HTR-8/SVneo (cell line): ENCODE measurements around the gene ZFP91.
A peak's percentile ranks its signal among the peaks of the same experiment; 100 is the strongest.

Experiments used
- DNase-seq: peaks from one replicate; pipeline ENCODE4 v3.0.0; 2011; ENCODE audit warnings: low spot score, mixed read lengths; ENCODE audit not compliant: insufficient read length
- FAIRE-seq: peaks from 2 replicates; lab custom pipeline; 2011; peaks lifted over from hg19 to GRCh38; lab: Jason Lieb, UNC

Gene ZFP91

DNA sequence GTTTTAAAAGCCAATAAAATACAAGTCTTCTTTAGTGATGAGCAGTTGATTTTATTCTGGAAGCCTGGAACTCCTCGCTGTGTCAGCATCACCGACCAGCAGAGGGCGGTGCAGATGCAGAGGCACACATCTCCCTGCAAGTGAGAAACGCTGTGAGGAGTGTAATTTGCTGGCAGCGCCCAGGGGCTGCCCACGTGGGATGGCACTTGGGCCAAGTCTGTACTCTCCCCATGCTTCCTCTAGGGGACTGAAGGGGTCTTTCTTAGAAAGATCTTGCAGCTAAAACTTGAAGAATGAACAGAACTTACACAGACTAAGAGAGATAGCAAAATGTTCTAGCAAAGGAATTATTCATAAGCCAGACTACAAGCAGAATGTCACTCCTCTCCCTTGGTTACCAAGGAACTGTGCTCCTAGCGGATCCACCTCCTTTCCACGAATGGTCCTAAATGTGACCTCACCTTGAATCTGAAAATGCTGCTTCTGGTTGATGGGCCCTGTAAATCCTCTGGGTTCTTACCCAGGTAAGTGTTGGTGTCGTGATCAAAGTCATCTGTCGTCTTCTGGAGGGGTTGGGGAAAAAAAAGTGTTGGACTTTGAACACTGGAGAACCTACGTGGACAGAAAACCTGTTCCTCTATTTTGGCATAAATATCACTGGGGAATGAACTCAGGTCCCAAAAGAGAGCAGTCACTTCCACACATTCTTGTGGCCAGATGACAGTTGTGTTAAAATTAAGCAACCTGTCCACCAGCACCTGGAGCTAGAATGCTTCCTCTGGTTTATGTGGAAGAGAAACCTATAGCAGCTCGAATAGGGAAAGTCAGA is 75.4 kb downstream of the ZFP91 start:
- DNase-seq (peak; percentile 63), FAIRE-seq (no peak)

DNA sequence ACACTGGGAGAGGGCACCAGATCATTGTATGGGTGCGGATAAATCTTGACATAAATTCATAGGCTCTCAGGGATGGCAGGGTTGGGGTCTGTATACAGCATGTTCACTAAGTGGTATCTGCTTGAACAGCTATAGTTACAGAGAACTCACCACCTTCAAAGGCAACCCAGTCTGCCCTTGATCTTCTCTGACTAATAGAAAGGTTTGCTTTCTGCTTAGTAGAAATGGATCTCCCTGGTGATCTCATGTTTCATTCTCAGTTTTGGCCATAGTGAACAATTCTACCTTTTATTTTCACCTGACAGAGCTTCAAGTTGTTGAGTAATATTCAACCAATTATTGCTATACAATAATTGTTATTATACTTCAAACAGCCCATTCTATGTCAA is 76.0 kb downstream of the ZFP91 start:
- FAIRE-seq (no peak), DNase-seq (no peak)

DNA sequence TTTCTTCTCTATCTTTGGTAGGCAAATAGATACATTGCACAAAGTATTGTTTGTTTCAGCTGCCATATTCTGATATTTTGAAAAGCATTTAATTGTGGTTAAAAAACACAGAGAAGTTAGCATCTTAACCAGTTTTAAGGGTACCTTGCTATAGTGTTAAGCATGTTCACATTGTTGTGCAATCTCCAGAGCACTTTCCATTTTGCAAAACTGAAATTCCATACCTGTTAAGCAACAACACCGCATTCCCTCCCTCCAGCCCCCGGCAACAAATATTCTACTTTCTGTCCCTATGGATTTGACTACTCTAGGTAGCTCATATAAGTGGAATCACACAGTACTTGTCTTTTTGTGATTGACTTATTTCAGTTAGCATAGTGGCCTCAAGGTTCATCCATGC is 77.5 kb downstream of the ZFP91 start:
- FAIRE-seq (no peak), DNase-seq (no peak)

DNA sequence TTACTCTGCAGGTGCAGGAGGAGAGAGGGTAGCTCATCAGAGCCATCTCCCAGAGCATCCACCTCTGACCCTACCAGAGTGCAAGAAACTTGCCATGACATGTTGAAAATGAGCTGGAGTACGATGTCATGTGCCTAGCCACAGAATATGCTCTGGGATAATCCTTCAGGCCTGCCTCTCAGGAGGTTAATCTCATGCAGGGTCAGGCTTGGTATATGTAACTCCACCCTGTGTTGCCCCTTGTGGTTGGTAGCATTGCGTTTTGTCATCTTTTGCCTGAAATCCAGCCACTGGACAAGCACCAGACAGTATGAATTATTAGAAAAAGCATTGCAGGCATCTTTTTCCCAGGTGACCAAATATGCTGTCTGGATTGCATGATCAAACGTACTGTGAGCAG is 79.8 kb downstream of the ZFP91 start:
- FAIRE-seq (no peak), DNase-seq (no peak)

DNA sequence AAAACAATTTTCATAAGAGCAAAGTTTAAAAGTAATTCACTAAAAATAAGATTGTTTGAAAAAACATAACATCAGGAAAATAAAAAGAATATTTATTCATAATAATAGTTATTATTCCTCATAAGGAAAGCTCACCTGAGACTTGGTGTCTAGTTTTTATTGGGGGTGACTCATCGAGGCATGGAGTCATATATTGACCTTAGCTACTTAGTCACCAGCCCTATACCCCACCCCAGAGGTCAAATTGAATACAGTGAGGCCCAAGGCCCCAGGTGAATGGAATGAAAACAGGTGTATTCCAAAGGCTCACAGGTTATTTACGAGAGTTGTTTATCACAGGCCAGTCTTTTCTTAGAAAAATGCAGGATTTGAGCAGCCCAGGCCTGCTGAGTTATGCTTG is 80.5 kb downstream of the ZFP91 start:
- DNase-seq (no peak), FAIRE-seq (no peak)

DNA sequence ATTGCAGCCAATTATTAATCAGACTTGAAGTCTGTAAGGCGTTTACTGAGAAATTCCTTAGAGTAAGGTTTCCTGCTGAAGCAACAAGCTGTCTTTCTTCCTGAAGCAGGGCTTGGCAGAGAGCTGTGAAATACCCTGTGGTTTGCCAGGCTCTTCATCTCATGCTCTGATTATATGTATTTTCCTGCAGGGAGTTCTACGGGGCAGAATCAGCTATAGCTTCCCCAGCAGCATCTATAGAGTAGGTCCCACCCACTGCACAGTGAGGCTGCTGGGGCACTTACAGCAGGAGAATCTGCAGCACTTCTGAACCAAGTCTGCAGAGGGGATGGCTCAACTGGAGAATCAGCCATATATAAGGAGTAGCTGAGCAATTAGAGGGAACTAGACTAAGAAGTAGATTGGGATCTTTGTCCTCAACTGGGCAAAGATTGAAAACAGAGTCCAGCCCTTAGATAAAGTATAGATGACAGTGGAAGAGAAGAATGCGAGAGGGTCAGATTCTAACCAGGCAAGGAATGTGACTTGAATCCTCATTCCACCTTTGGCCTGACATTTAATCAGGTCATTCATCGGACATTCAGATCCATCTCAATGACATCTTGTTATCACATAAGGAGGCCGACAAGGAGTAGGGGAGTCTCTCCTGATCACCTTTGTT is 81.2 kb downstream of the ZFP91 start:
- FAIRE-seq: no peak

More for the DNA sequence above, 81.2 kb downstream of the ZFP91 start:
- no peak for DNase-seq
